HEK293 (cell line): ENCODE measurements around the gene CEP120.

Source experiments
- KLF8 ChIP-seq: fragments of 450-650 bp; formaldehyde crosslinking; IDR thresholded peaks from 2 replicates; pipeline ENCODE4 v1.5.1; 2016; ENCODE audit warnings: missing biosample characterization, missing genetic modification characterization
- ZNF274 ChIP-seq, 2 experiments: fragments of 200-500 bp in 1 of 2; fragments of 450-650 bp in 1 of 2; sonication (Bioruptor generic) in 1 of 2; formaldehyde crosslinking in 1 of 2; IDR thresholded peaks; 2 replicates each; pipeline versions ENCODE4 v1.5.1 to v1.6.1; 2014 to 2016; ENCODE audit warnings: borderline replicate concordance in 1 of 2, inconsistent platforms in 1 of 2, low read length in 1 of 2, missing biosample characterization in 1 of 2, missing genetic modification characterization in 1 of 2
- ZNF501 ChIP-seq: fragments of 450-650 bp; formaldehyde crosslinking; IDR thresholded peaks from 2 replicates; pipeline ENCODE4 v1.5.1; 2016; ENCODE audit warnings: missing biosample characterization, missing genetic modification characterization
- ZSCAN18 ChIP-seq: fragments of 450-650 bp; formaldehyde crosslinking; IDR thresholded peaks from 2 replicates; pipeline ENCODE4 v1.5.1; 2016; ENCODE audit warnings: missing biosample characterization, missing genetic modification characterization

GRCh38 chr5:123422433-123423277 lies 548 bp downstream of the CEP120 start:
- no peak for TF ChIP-seq ZSCAN18
- no peak for TF ChIP-seq ZNF501 (tag by site-specific recombination)
- TF ChIP-seq KLF8 (tag by site-specific recombination) = no peak
- no peak for TF ChIP-seq ZNF274 (IDR thresholded peaks at IDR 0.05; ENCODE audit: low read length)
- TF ChIP-seq ZNF274 (tag by site-specific recombination; IDR thresholded peaks at IDR 0.05; ENCODE audit: borderline replicate concordance) = no peak
